OCI-LY7 (cell line): ENCODE data around the gene NAP1L4. TPM values are rescaled to one million over a fixed set of nuclear protein-coding genes. Genes with fewer than 3 reads are reported as not detected.

Experiments
- BruUV-seq: library from RNA; stranded (reverse); fragments of 400-500 nt; replicated peaks from 2 replicates; lab custom pipeline; 2021; lab: Mats Ljungman, UMichigan
- CTCF ChIA-PET: fragments of 300-600 bp; sonication (Branson Sonifier 250); formaldehyde crosslinking; loops from one replicate; lab custom pipeline; 2022; ENCODE audit warnings: antibody characterized with exemption; ENCODE audit not compliant: unreplicated experiment; lab: Charles Lee
- POLR2A ChIA-PET: fragments of 300-600 bp; sonication (Branson Sonifier 250); formaldehyde crosslinking; loops from one replicate; lab custom pipeline; 2022; ENCODE audit warnings: antibody characterized with exemption; lab: Charles Lee
- DNase-seq: peaks from one replicate; pipeline ENCODE4 v3.0.0-alpha.2; 2015; ENCODE audit warnings: low spot score
- H2AFZ ChIP-seq: fragments of 200-600 bp; sonication (generic), shearing (Covaris generic); 2 replicates; pipeline ENCODE4 v1.6.1; 2014; ENCODE audit warnings: mild to moderate bottlenecking, antibody characterized with exemption, low read length, moderate library complexity
- H3K27ac ChIP-seq: fragments of 200-600 bp; sonication (generic); 2 replicates; pipeline ENCODE4 v1.5.1; 2014; ENCODE audit warnings: mixed run types, low read depth, mild to moderate bottlenecking, moderate library complexity, low read length, inconsistent platforms; ENCODE audit not compliant: poor library complexity, severe bottlenecking
- H3K36me3 ChIP-seq: fragments of 200-600 bp; sonication (generic); 2 replicates; pipeline ENCODE4 v1.6.1; 2014; ENCODE audit warnings: mild to moderate bottlenecking, antibody characterized with exemption, low read length, moderate library complexity, mixed read lengths; ENCODE audit not compliant: insufficient read depth
- H3K4me1 ChIP-seq: fragments of 200-600 bp; sonication (generic); 2 replicates; pipeline ENCODE4 v1.5.1; 2014; ENCODE audit warnings: mild to moderate bottlenecking, low read length; ENCODE audit not compliant: insufficient read depth, poor library complexity, severe bottlenecking
- H3K4me2 ChIP-seq: fragments of 200-600 bp; sonication (generic); 2 replicates; pipeline ENCODE4 v1.6.1; 2014; ENCODE audit warnings: mild to moderate bottlenecking, low read length
- H3K4me3 ChIP-seq: fragments of 200-600 bp; sonication (generic); 2 replicates; pipeline ENCODE4 v1.5.1; 2014; ENCODE audit warnings: mild to moderate bottlenecking, low read depth, low read length; ENCODE audit not compliant: poor library complexity, severe bottlenecking
- H3K79me2 ChIP-seq: fragments of 200-600 bp; sonication (generic); 2 replicates; pipeline ENCODE4 v1.6.1; 2016; ENCODE audit warnings: low read depth, mild to moderate bottlenecking, low read length, moderate library complexity, mixed read lengths; ENCODE audit not compliant: insufficient read depth
- H3K9me2 ChIP-seq: fragments of 200-600 bp; sonication (generic); 2 replicates; pipeline ENCODE4 v1.6.1; 2016; ENCODE audit warnings: mild to moderate bottlenecking, low read length, mixed read lengths; ENCODE audit not compliant: insufficient read depth
- H3K9me3 ChIP-seq: fragments of 200-600 bp; sonication (generic); 2 replicates; pipeline ENCODE4 v1.6.1; 2014; ENCODE audit warnings: mild to moderate bottlenecking, mixed run types, low read length, mixed read lengths
- H4K20me1 ChIP-seq: fragments of 200-600 bp; sonication (generic); 2 replicates; pipeline ENCODE4 v1.6.1; 2014; ENCODE audit warnings: mild to moderate bottlenecking, antibody characterized with exemption, low read length, moderate library complexity, mixed read lengths; ENCODE audit not compliant: insufficient read depth
- EZH2phosphoT487 ChIP-seq: fragments of 200-600 bp; sonication (generic); IDR thresholded peaks from 2 replicates; pipeline ENCODE4 v1.6.1; 2018; ENCODE audit warnings: low read depth, borderline replicate concordance, mild to moderate bottlenecking, mixed run types, antibody characterized with exemption, low read length, moderate library complexity, mixed read lengths
- intact Hi-C: fragments of 100-400 bp; cut with micrococcal nuclease; formaldehyde crosslinking; loops from one replicate; pipeline ENCODE4 v1.10.0; 2022; ENCODE audit not compliant: unreplicated experiment
- total RNA-seq, 2 experiments: library from RNA; depleted of rRNA in 1 of 2; stranded (reverse); fragments of >200 nt in 1 of 2; shearing (Covaris generic) in 1 of 2; gene quantifications; 2 replicates each; pipeline ENCODE4 v1.2.3, GENCODE V29; 2014 to 2022
- TF ChIP-seq, protein P1 (sequence below): fragments of 200-600 bp; sonication (generic); conservative IDR thresholded peaks from 2 replicates; pipeline ENCODE4 v1.5.1; 2014; ENCODE audit warnings: mild to moderate bottlenecking, antibody characterized with exemption, low read length, moderate library complexity, mixed read lengths

The NAP1L4 gene
- total RNA-seq, 2 experiments from 2014 or later, result 152 to 183 TPM

- CTCF ChIA-PET, result no interaction called here
- no peak for DNase-seq
- Histone ChIP-seq H3K4me1 (no peaks in the 10 kb centered on the region), H3K9me3 (no peaks in the 10 kb centered on the region), H3K79me2 (no peaks in the 10 kb centered on the region), H2AFZ (no peak overlapping the region), H3K36me3 (peaks cover 49% of the 10 kb centered on the region), H3K9me2 (no peaks in the 10 kb centered on the region), H3K4me2 (no peak overlapping the region), H3K4me3 (no peak overlapping the region), H4K20me1 (no peaks in the 10 kb centered on the region), H3K27ac (no peak overlapping the region)
- TF ChIP-seq, protein P1, sequence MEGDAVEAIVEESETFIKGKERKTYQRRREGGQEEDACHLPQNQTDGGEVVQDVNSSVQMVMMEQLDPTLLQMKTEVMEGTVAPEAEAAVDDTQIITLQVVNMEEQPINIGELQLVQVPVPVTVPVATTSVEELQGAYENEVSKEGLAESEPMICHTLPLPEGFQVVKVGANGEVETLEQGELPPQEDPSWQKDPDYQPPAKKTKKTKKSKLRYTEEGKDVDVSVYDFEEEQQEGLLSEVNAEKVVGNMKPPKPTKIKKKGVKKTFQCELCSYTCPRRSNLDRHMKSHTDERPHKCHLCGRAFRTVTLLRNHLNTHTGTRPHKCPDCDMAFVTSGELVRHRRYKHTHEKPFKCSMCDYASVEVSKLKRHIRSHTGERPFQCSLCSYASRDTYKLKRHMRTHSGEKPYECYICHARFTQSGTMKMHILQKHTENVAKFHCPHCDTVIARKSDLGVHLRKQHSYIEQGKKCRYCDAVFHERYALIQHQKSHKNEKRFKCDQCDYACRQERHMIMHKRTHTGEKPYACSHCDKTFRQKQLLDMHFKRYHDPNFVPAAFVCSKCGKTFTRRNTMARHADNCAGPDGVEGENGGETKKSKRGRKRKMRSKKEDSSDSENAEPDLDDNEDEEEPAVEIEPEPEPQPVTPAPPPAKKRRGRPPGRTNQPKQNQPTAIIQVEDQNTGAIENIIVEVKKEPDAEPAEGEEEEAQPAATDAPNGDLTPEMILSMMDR, result no peak
- TF ChIP-seq EZH2phosphoT487, result no peak
- intact Hi-C loops, result no loop called here
- BruUV-seq, result no TSS peak
- POLR2A ChIA-PET, result no interaction called here
These were observed 16.7 kb upstream of the NAP1L4 start for GRCh38 chr11:3008746-3009336.

- no peak for DNase-seq
- H3K36me3 ChIP-seq, result peaks cover 53% of the 10 kb centered on the region
- H4K20me1 ChIP-seq, result no peaks in the 10 kb centered on the region
- no peak overlapping the region for H3K27ac ChIP-seq
- H3K4me3 ChIP-seq, result no peak overlapping the region
- H3K9me2 ChIP-seq, result no peaks in the 10 kb centered on the region
- H3K9me3 ChIP-seq, result no peaks in the 10 kb centered on the region
- no peak overlapping the region for H3K4me2 ChIP-seq
- intact Hi-C loops, result no loop called here
- ChIA-PET POLR2A (no interaction called here), CTCF (no interaction called here)
- no peaks in the 10 kb centered on the region for H3K4me1 ChIP-seq
- no peak for TF ChIP-seq EZH2phosphoT487
- TF ChIP-seq, protein P1, result no peak
- H3K79me2 ChIP-seq, result no peaks in the 10 kb centered on the region
- no TSS peak for BruUV-seq
- H2AFZ ChIP-seq, result no peak overlapping the region
These were observed 15.4 kb upstream of the NAP1L4 start for GRCh38 chr11:3007404-3008010.

DNA sequence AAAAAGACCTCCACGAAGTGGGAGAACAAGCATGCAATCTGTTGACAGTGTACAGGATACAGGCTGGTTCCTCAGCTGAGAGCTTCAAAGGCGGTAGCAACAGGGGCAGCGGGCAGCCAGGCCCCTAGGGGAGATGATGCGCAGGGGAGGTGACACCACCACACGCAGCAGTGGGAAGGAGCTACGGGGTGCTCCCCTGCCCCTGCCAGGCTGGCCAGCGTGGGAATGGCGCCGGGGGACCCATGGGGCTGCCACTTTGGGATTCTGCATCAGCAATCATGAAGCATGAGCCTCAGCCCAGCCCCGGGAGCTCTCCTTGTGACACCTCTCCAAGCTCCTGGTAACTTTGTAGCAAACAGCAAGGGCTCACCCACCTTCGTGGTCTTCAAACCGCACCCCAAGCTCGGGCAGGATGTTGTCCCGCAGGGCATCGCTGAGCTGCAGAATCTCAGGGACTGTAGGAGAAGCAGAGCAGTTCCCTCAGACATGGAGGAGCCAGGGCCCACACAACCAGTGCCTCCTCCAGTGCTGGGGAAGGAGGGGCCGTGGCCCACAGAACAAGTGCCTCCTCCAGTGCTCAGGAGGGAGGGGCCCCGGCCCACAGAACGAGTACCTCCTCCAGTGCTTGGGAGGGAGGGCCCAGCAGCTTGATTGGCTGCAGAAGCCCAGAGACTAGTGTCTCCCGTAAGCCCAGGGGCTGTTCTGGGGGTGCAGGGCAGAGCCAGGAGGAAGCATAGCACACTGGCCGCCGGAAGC is 14.6 kb upstream of the NAP1L4 start:
- no TSS peak for BruUV-seq
- POLR2A ChIA-PET, result no interaction called here
- no peak overlapping the region for H3K4me2 ChIP-seq
- no peak overlapping the region for H2AFZ ChIP-seq
- H3K9me3 ChIP-seq, result no peaks in the 10 kb centered on the region
- TF ChIP-seq, protein P1, result no peak
- no peak for TF ChIP-seq EZH2phosphoT487
- H3K36me3 ChIP-seq, result peaks cover 53% of the 10 kb centered on the region
- no peaks in the 10 kb centered on the region for H4K20me1 ChIP-seq
- H3K27ac ChIP-seq, result no peak overlapping the region
- no peaks in the 10 kb centered on the region for H3K9me2 ChIP-seq
- intact Hi-C loops, result no loop called here
- no peaks in the 10 kb centered on the region for H3K4me1 ChIP-seq
- H3K79me2 ChIP-seq, result no peaks in the 10 kb centered on the region
- H3K4me3 ChIP-seq, result no peak overlapping the region
- CTCF ChIA-PET, result no interaction called here
- DNase-seq, result no peak
